ENCODE data around the gene TMEM108.

DNA sequence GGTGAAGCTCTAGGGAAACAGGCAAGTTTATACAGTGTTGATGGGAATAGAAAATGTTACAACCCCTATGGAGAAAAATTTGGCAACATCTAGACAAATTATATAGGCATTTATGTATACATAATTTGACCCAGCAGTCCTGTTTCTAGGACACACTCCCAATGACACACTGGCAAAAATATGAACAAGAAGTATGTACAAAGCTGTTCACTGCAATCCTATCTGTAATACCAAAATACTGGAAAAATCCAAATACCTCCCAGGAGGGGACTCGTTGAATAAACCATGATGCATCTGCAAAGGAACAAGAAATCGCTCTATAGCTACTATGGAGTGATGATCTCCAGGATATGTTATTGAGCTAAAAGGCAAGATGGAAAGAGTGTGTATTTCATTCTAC lies 370.2 kb downstream of the TMEM108 start:
- TF ChIP-seq, protein P1, sequence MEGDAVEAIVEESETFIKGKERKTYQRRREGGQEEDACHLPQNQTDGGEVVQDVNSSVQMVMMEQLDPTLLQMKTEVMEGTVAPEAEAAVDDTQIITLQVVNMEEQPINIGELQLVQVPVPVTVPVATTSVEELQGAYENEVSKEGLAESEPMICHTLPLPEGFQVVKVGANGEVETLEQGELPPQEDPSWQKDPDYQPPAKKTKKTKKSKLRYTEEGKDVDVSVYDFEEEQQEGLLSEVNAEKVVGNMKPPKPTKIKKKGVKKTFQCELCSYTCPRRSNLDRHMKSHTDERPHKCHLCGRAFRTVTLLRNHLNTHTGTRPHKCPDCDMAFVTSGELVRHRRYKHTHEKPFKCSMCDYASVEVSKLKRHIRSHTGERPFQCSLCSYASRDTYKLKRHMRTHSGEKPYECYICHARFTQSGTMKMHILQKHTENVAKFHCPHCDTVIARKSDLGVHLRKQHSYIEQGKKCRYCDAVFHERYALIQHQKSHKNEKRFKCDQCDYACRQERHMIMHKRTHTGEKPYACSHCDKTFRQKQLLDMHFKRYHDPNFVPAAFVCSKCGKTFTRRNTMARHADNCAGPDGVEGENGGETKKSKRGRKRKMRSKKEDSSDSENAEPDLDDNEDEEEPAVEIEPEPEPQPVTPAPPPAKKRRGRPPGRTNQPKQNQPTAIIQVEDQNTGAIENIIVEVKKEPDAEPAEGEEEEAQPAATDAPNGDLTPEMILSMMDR (IDR thresholded peaks at IDR 0.05; ENCODE audit: low read depth, low read length) = no peak
- TF ChIP-seq MYC (IDR thresholded peaks at IDR 0.05; ENCODE audit: low read depth, low read length) = no peak

Data from NB4 (cell line).